ENCODE data around the gene CCL19.

The CCL19 gene

DNA sequence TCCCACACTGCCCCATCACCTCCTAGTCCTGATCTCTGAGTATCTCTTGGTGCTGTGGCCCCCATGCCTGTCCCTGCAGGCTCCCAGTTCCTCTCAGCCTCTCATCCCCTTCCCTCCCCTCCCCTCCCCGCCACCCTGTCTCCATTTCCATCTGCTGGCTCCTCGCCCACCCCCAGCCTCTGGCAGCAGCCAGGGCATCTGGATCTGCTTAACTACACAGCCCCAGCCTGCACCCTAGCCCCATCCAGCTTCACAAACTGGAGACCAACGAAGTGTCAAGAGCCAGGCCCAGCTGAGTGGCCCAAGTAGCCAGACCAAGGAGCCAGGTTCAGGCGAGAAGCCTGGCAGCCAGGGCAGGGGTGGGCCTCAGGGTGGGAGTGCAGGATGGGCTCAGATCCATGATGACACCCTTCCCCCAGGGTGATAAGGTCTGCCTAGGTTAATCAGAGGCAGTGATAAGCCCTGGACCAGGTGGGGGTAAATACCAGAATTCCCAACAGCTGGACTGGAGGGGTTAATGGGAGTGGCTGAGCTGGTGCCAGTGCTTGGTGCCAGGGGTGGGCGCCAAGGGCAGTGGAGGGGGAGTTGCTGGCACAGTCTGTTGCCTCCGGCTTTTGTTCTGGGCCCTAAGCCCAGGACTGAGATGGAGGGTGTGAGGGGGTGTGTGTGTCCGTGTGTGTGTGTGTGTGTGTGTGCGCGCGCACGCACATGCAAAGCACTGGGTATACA lies 36.6 kb downstream of the CCL19 start:
- TF ChIP-seq, protein P1, sequence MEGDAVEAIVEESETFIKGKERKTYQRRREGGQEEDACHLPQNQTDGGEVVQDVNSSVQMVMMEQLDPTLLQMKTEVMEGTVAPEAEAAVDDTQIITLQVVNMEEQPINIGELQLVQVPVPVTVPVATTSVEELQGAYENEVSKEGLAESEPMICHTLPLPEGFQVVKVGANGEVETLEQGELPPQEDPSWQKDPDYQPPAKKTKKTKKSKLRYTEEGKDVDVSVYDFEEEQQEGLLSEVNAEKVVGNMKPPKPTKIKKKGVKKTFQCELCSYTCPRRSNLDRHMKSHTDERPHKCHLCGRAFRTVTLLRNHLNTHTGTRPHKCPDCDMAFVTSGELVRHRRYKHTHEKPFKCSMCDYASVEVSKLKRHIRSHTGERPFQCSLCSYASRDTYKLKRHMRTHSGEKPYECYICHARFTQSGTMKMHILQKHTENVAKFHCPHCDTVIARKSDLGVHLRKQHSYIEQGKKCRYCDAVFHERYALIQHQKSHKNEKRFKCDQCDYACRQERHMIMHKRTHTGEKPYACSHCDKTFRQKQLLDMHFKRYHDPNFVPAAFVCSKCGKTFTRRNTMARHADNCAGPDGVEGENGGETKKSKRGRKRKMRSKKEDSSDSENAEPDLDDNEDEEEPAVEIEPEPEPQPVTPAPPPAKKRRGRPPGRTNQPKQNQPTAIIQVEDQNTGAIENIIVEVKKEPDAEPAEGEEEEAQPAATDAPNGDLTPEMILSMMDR (IDR thresholded peaks at IDR 0.05; ENCODE audit: insufficient read depth, low read depth, low read length, missing control alignments), result no peak
- DNase-seq (ENCODE audit: low read depth), result no peak
- H3K4me3 ChIP-seq (ENCODE audit: low read length), result no peak overlapping the region

DNA sequence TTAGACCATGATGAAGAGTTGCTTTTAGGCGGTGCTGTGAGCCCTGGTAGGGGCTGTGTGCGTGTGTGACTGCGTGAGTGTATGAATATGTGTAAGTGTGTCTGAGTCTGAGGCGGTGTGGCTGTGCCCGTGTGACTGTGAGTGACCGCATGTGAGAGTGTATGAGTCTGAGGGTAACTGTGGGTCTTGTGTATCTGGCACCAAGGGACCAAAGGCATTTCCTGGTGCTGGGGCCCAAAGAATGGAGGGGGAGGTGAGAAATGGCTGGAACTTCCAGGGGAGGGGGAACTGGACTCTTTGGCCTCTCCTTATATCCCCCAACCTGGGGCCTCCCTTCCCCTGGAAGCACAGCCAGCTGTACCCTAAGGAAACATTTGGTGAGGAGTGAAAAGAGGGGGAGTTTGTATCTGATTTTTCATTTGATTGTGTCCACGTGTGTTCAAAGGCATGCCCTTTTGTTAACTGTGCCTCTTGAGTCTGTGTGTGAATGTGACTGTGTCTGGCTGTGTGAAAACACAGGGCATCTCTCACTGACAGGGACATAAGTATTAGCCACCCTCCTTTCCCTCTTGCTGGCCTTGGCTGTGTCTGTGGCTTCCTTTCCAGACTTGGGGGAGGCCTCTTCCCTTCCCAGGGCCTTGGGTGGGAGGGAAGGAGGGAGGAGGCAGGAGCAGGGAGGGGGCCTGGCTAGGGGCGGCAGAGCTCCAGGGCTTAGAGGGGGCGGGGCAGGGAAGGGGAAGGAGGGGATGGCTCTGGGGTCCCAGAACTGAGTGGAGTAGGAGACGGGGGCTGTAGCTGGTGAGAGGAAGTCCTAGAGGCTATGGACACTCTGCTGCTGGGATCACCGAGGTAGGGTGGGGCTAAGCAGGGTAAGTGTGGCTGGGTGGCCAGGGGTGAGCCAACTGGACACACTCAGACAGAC lies 37.7 kb downstream of the CCL19 start:
- TF ChIP-seq, protein P1 (IDR thresholded peaks at IDR 0.05; ENCODE audit: insufficient read depth, low read depth, low read length, missing control alignments), result no peak
- H3K4me3 ChIP-seq (ENCODE audit: low read length), result no peak overlapping the region
- no peak for DNase-seq (ENCODE audit: low read depth)

GRCh38 chr9:34652602-34653000 lies 38.5 kb downstream of the CCL19 start:
- no peak for DNase-seq (ENCODE audit: low read depth)
- H3K4me3 ChIP-seq (ENCODE audit: low read length), result no peak overlapping the region
- TF ChIP-seq, protein P1 (IDR thresholded peaks at IDR 0.05; ENCODE audit: insufficient read depth, low read depth, low read length, missing control alignments), result no peak

GRCh38 chr9:34651876-34652601 lies 39.0 kb downstream of the CCL19 start, which contains the start of gene IL11RA:
Gene IL11RA (plus strand): TSS chr9:34652185. CDS start chr9:34655218, 3,033 bp downstream.
- DNase-seq (ENCODE audit: low read depth), result peak; percentile 85
- peak within 1 kb of the TSS; percentile 3 for H3K4me3 ChIP-seq (ENCODE audit: low read length)
- TF ChIP-seq, protein P1 (IDR thresholded peaks at IDR 0.05; ENCODE audit: insufficient read depth, low read depth, low read length, missing control alignments), result no peak

GRCh38 chr9:34651321-34651720 lies 39.8 kb downstream of the CCL19 start:
- no peak overlapping the region for H3K4me3 ChIP-seq (ENCODE audit: low read length)
- TF ChIP-seq, protein P1 (IDR thresholded peaks at IDR 0.05; ENCODE audit: insufficient read depth, low read depth, low read length, missing control alignments), result no peak
- no peak for DNase-seq (ENCODE audit: low read depth)

DNA sequence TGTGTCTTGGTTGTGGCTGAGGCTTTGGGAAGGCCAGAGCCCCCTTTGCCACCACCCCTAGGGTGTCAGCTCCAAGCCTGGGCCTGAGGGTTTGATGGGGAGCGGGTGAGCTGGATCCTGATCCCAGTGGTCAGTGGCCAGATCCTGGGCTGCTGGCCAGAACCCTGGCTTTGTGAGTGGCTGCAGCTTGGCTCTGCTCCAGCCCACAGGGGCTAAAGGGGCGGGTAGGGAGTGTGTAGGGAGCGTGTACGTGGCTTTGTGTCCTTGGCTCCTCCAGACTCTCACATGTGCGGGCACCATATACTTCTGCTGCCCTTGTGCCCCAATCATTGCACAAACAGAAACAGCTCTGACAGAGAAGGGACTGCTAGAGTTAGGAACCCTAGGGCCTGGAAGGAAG lies 40.3 kb downstream of the CCL19 start:
- no peak overlapping the region for H3K4me3 ChIP-seq (ENCODE audit: low read length)
- TF ChIP-seq, protein P1 (IDR thresholded peaks at IDR 0.05; ENCODE audit: insufficient read depth, low read depth, low read length, missing control alignments), result no peak
- DNase-seq (ENCODE audit: low read depth), result no peak

Measured in epithelial cell of esophagus (primary cell).